ENCODE data around the gene GASK1A.

DNA sequence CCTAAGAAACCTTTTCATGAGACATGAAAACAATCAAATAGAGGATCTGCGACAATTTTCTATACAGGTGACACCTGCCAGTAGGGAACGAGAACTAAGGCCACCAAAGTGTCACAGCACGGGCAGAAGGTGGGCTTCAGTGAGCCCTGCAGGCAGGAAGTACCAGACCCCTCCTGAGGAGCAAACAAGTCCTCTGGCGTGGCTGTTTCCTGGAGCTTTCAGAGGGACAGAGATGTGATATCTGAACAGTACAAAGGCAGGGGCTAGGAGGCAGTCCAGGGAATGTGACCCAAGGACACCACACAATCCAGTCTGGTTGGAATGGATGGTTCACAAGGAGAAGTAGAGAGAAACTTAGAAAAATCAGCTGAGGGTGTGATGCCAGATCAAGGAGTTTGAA, 110.0 kb downstream of the GASK1A start:
- TF ChIP-seq, protein P1, sequence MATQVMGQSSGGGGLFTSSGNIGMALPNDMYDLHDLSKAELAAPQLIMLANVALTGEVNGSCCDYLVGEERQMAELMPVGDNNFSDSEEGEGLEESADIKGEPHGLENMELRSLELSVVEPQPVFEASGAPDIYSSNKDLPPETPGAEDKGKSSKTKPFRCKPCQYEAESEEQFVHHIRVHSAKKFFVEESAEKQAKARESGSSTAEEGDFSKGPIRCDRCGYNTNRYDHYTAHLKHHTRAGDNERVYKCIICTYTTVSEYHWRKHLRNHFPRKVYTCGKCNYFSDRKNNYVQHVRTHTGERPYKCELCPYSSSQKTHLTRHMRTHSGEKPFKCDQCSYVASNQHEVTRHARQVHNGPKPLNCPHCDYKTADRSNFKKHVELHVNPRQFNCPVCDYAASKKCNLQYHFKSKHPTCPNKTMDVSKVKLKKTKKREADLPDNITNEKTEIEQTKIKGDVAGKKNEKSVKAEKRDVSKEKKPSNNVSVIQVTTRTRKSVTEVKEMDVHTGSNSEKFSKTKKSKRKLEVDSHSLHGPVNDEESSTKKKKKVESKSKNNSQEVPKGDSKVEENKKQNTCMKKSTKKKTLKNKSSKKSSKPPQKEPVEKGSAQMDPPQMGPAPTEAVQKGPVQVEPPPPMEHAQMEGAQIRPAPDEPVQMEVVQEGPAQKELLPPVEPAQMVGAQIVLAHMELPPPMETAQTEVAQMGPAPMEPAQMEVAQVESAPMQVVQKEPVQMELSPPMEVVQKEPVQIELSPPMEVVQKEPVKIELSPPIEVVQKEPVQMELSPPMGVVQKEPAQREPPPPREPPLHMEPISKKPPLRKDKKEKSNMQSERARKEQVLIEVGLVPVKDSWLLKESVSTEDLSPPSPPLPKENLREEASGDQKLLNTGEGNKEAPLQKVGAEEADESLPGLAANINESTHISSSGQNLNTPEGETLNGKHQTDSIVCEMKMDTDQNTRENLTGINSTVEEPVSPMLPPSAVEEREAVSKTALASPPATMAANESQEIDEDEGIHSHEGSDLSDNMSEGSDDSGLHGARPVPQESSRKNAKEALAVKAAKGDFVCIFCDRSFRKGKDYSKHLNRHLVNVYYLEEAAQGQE (IDR thresholded peaks at IDR 0.05): no peak
- TF ChIP-seq, protein P2, sequence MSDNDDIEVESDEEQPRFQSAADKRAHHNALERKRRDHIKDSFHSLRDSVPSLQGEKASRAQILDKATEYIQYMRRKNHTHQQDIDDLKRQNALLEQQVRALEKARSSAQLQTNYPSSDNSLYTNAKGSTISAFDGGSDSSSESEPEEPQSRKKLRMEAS (IDR thresholded peaks at IDR 0.05): no peak
- TF ChIP-seq POLR2A (IDR thresholded peaks at IDR 0.05; ENCODE audit: low read length) (no peak), ESRRA (IDR thresholded peaks at IDR 0.05; ENCODE audit: borderline replicate concordance, low read length) (no peak), CHD2 (IDR thresholded peaks at IDR 0.05; ENCODE audit: low read length, partially characterized antibody) (no peak), GATA3 (IDR thresholded peaks at IDR 0.05; ENCODE audit: borderline replicate concordance) (no peak)
- TF ChIP-seq, protein P3, sequence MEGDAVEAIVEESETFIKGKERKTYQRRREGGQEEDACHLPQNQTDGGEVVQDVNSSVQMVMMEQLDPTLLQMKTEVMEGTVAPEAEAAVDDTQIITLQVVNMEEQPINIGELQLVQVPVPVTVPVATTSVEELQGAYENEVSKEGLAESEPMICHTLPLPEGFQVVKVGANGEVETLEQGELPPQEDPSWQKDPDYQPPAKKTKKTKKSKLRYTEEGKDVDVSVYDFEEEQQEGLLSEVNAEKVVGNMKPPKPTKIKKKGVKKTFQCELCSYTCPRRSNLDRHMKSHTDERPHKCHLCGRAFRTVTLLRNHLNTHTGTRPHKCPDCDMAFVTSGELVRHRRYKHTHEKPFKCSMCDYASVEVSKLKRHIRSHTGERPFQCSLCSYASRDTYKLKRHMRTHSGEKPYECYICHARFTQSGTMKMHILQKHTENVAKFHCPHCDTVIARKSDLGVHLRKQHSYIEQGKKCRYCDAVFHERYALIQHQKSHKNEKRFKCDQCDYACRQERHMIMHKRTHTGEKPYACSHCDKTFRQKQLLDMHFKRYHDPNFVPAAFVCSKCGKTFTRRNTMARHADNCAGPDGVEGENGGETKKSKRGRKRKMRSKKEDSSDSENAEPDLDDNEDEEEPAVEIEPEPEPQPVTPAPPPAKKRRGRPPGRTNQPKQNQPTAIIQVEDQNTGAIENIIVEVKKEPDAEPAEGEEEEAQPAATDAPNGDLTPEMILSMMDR (IDR thresholded peaks at IDR 0.05): no peak

Data from A549 (cell line).